Measurements from ENCODE around the gene C9orf43.
A peak's percentile ranks its signal among the peaks of the same experiment; 100 is the strongest.
"Not testable (repeated sequence)": the region's sequence is repeated elsewhere in the genome, so short reads cannot be mapped to it uniquely, and the experiment has no call there.

C9orf43 gene

GRCh38 chr9:113410207-113410864, at the start of gene C9orf43, which contains the start of gene POLE3:
TSS of gene C9orf43 (plus strand) at chr9:113410747. CDS start at chr9:113413494, 2,747 bp downstream.
TSS of gene POLE3 (minus strand) at chr9:113410675. CDS start at chr9:113410293, 382 bp downstream.
- ATAC-seq: peak; percentile 92 to 95

GRCh38 chr9:113361304-113362018, 49.1 kb upstream of the C9orf43 start:
- peak; percentile 87 to 91 for ATAC-seq

DNA sequence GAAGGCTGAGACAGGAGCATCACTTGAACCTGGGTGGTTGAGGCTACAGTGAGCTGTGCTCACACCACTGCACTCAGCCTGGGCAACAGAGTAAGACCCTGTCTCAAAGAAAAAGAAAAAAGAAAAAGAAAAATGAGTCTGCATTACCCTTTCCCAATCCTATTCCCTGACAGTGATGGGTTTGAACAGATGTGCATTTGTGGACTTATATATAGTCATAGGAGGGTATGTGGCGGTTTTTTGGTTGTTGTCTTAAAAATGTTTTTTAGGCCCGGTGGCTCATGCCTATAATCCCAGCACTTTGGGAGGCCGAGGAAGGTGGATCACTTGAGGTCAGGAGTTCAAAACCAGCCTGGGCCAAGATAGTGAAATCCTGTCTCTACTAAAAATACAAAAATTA, 47.2 kb upstream of the C9orf43 start:
- ATAC-seq: no peak

DNA sequence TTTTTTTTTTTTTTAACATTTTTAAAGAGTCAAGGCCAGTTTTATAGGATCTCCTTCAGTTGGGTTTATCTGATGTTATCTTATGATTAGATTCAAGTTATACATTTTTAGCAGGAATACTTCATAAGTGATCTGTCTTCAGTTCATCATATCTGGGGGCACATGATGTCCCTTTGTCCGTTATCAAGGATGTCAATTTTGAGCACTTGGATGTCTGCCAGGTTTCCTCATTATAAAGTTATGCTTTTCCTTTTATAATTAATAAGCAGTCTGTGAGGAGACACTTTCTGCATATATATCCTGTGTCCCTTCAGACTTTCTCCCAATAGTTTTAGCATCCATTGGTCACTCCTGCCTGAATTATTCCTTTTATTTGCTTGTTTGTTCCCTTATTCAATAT, 45.6 kb upstream of the C9orf43 start:
- no peak for ATAC-seq

DNA sequence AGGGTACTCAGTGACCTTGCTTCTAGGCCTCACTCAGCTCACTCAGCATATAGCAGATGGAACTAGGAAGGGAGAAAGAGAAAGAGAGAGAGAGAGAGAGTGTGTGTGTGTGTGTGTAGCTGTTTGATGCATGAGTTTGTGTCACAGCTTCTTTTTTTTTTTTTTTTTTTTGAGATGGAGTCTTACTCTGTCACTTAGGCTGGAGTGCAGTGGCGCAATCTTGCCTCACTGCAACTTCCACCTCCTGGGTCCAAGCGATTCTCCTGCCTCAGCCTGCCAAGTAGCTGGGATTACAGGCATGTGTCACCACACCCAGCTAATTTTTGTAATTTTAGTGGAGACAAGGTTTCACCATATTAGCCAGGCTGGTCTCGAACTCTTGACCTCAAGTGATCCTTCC, 44.9 kb upstream of the C9orf43 start:
- ATAC-seq: not testable (repeated sequence)

GRCh38 chr9:113368348-113368981, 42.1 kb upstream of the C9orf43 start:
- ATAC-seq: no peak

GRCh38 chr9:113368982-113369854, 41.3 kb upstream of the C9orf43 start:
- ATAC-seq: no peak

DNA sequence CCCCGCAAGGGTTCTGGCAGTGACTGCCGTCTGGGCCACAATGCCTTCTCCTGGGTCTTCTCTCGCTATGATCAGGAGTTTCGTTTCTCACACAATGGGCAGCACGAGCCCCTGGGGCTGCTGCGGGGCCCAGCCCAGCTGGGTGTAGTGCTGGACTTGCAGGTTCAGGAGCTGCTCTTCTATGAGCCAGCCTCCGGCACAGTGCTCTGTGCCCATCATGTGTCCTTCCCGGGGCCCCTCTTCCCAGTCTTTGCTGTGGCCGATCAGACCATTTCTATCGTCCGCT, 40.7 kb upstream of the C9orf43 start:
- ATAC-seq: no peak

GRCh38 chr9:113370806-113371325, 39.7 kb upstream of the C9orf43 start:
- ATAC-seq: no peak

DNA sequence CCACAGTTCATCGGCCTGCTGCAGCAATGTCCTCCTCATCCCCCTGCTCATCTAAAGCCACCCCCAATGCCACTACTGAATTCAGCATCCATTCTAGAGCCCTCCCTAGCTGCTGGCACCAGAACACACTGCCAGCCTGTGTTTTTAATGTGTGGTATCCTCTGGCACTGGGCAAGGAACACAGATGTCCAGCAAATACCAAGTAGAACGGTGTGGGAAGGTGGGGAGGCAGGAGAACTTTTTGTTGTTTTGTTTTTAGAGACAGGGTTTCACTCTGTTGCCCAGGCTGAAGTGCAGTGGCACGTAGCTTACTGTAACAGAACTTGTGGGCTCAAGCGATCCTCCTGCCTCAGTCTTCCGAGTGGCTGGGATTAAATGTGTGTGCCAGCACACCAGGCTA, 38.5 kb upstream of the C9orf43 start:
- ATAC-seq: no peak

GRCh38 chr9:113373256-113373655, 37.3 kb upstream of the C9orf43 start:
- no peak for ATAC-seq

- ATAC-seq: no peak
These were observed 36.7 kb upstream of the C9orf43 start for GRCh38 chr9:113373676-113374392.

GRCh38 chr9:113375057-113376023, 35.2 kb upstream of the C9orf43 start:
- no peak for ATAC-seq

DNA sequence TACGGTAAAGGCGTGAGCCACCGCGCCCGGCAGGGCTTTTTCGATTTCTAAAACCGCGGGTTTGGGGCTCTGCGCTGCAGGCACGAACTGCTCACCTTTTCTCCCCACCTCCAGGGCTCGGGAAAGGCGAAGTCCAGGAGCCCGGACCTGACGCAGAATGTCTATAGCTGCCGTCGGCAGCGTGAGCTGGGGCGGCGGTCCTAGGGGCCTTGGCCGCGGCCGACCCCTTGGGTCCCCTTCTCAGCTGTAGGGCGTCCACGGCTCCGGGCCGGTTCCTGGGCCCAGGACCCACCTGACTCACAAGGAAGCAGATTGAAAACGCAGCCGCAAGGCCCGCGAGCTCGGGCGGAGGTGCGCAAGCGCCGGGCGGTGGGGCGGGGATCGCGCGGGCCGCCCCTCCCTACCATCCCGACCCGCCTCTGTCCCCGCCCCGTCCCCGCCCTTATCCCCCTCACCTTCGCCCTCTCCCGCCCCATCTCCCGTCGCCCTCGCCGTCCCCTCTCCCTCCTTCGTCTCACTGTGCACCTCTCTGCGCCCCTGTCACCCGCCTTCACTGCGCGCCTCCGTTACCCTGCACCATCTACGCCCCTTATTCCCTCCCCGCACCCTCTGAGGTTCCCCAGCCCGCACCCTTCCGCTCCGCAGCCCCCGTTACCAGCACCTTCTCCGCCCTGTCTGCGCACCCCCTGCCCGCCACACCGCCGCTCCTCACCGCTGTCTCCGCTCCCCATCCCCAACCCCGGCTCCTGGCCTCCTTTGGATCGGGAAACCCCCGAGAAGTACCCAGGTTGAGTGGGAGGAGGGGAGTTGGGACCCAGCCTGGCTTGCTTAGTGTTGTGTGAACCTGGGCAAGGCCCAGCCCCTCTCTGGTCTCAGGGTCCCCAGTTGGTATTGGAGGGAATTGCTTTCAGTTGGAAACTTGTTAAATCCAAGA, 33.6 kb upstream of the C9orf43 start, which contains the start of gene HDHD3:
Gene HDHD3 (minus strand): TSS at position 353 of the 934 bp plus-strand sequence. CDS start 2,632 bp downstream, outside the sequence.
- ATAC-seq: peak; percentile 88 to 90

- not testable (repeated sequence) for ATAC-seq
These were observed 31.3 kb upstream of the C9orf43 start for GRCh38 chr9:113379094-113379828.

GRCh38 chr9:113379829-113380210, 30.7 kb upstream of the C9orf43 start:
- not testable (repeated sequence) for ATAC-seq

DNA sequence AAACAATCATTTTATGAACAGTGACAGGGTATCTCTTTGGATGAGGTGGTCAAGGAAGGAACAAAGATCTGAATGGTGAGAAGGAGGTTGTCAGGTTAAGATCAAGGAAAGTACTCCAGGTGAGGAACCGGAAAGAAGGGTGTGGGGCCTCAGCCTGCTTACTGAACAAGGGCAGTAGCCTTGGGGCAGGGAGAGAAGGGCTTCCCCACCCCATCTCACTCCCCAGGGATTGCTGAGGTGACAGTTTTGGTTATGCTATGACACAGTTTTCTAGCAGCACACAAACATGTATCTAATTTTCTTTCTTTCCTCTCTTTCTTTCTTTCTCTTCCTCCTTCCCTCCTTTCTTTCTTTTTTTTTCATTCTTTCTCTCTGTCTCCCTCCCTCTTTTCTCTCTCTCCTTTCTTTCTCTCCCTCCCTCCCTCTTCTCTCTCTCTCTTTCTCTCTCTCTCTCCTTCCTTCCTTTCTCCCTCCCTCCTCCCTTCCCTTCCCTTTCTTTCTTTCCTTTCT, 29.6 kb upstream of the C9orf43 start:
- no peak for ATAC-seq

DNA sequence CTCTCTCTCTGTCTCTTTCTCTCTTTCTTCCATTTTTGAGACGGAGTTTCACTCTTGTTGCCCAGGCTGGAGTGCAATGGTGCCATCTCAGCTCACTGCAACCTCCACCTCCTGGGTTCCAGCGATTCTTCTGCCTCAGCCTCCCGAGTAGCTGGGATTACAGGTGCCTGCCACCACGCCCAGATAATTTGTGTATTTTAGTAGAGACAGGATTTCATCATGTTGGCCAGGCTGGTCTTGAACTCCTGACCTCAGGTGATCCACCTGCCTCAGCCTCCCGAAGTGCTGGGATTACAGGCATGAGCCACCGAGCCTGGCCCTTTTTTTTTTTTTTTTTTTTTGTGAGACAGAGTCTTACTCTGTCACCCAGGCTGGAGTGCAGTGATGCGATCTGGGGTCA, 29.1 kb upstream of the C9orf43 start:
- not testable (repeated sequence) for ATAC-seq

Measured in activated CD4-positive, CD25-positive, alpha-beta regulatory T cell treated with anti-CD3 and anti-CD28 coated beads, Interleukin-2, amount 50 U/mL, for 24 hours (primary cell).